Measurements from ENCODE around the gene RAD50. TPM values are rescaled to one million over a fixed set of nuclear protein-coding genes. Genes with fewer than 3 reads are reported as not detected.

Gene RAD50
- total RNA-seq (2022; extraction: Qiagen RNA extraction), result 26.5 to 35.9 TPM (median 28.8 TPM) in 5 replicates

GRCh38 chr5:132556763-132557477 is at the start of gene RAD50:
Gene RAD50, plus strand, starts transcription at chr5:132556977. Its CDS starts 348 bp downstream, at chr5:132557325.

GRCh38 chr5:132543472-132544201 is 13.1 kb upstream of the RAD50 start, which contains the start of gene IL5:
Gene IL5, minus strand, starts transcription at chr5:132543522. Its CDS starts 44 bp downstream, at chr5:132543478.

GRCh38 chr5:132657676-132658380 is 101.1 kb downstream of the RAD50 start, which contains the start of gene IL13:
Gene IL13, plus strand, starts transcription at chr5:132658173. Its CDS starts 14 bp downstream, at chr5:132658187.

GRCh38 chr5:132673939-132674630 is 117.3 kb downstream of the RAD50 start, which contains the start of gene IL4:
Gene IL4, plus strand, starts transcription at chr5:132673989. Its CDS starts 62 bp downstream, at chr5:132674051.

Other genes starting within 250 kb of the RAD50 start
- gene SLC22A5, start 187.3 kb upstream of the RAD50 start, total RNA-seq (2022; extraction: Qiagen RNA extraction), result 21.6 to 26.6 TPM (median 23.7 TPM) in 5 replicates
- gene IRF1, start 66.2 kb upstream of the RAD50 start, total RNA-seq (2022; extraction: Qiagen RNA extraction), result 29.4 to 45.1 TPM (median 39.5 TPM) in 5 replicates
- gene IL5, start 13.5 kb upstream of the RAD50 start, total RNA-seq (2022; extraction: Qiagen RNA extraction), result not detected in 5 replicates
- 0.06 to 0.13 TPM in 2 of 5 replicates, not detected in the others for gene IL13, start 101.2 kb downstream of the RAD50 start, total RNA-seq (2022; extraction: Qiagen RNA extraction)
- gene IL4, start 117.0 kb downstream of the RAD50 start, total RNA-seq (2022; extraction: Qiagen RNA extraction), result not detected in 5 replicates
- 5.2 to 11.6 TPM (median 8.7 TPM) in 5 replicates for gene KIF3A, start 180.6 kb downstream of the RAD50 start, total RNA-seq (2022; extraction: Qiagen RNA extraction)
- 0.07 to 0.42 TPM (median 0.12 TPM) in 4 of 5 replicates, not detected in the other for gene CCNI2, start 190.4 kb downstream of the RAD50 start, total RNA-seq (2022; extraction: Qiagen RNA extraction)
- 16.6 to 23.3 TPM (median 20.5 TPM) in 5 replicates for gene SEPTIN8, start 220.3 kb downstream of the RAD50 start, total RNA-seq (2022; extraction: Qiagen RNA extraction)